Hematopoietic multipotent progenitor cell treated with erythropoietin and hydrocortisone succinate and interleukin-3 and kit ligand, for 8 days (in vitro differentiated cells): Measurements from ENCODE around the gene RPL29.
"Not testable (repeated sequence)": the region's sequence is repeated elsewhere in the genome, so short reads cannot be mapped to it uniquely, and the experiment has no call there.

Experiments used
- DNase-seq: peaks from one replicate; pipeline ENCODE4 v3.0.0-alpha.2; 2015

Gene RPL29

GRCh38 chr3:52004906-52005395 lies 9.3 kb upstream of the RPL29 start:
- DNase-seq: no peak

GRCh38 chr3:52004163-52004787 lies 8.6 kb upstream of the RPL29 start:
- no peak for DNase-seq

GRCh38 chr3:52002748-52003147 lies 7.1 kb upstream of the RPL29 start:
- no peak for DNase-seq

- DNase-seq: peak; percentile 80
Observed at GRCh38 chr3:52001443-52001974, 5.8 kb upstream of the RPL29 start.

GRCh38 chr3:51999846-52000245 lies 4.2 kb upstream of the RPL29 start:
- peak; percentile 92 for DNase-seq

- DNase-seq: no peak
Observed at GRCh38 chr3:51998774-51999173, 3.1 kb upstream of the RPL29 start.

GRCh38 chr3:51997935-51998596 lies 2.4 kb upstream of the RPL29 start:
- no peak for DNase-seq

- no peak for DNase-seq
Observed at GRCh38 chr3:51997172-51997571, 1.5 kb upstream of the RPL29 start.

GRCh38 chr3:51994530-51994929 lies 1.2 kb downstream of the RPL29 start:
- DNase-seq: no peak

GRCh38 chr3:51993657-51994056 lies 2.0 kb downstream of the RPL29 start:
- DNase-seq: not testable (repeated sequence)

- no peak for DNase-seq
Observed at GRCh38 chr3:51992017-51992682, 3.5 kb downstream of the RPL29 start.

GRCh38 chr3:51990501-51990971 lies 5.2 kb downstream of the RPL29 start:
- DNase-seq: not testable (repeated sequence)

- no peak for DNase-seq
Observed at GRCh38 chr3:51988286-51989146, 7.2 kb downstream of the RPL29 start.

- peak; percentile 58 for DNase-seq
Observed at GRCh38 chr3:51987568-51987967, 8.1 kb downstream of the RPL29 start.

GRCh38 chr3:51986010-51986947 lies 9.4 kb downstream of the RPL29 start:
- DNase-seq: no peak

- no peak for DNase-seq
Observed at GRCh38 chr3:51985063-51985462, 10.6 kb downstream of the RPL29 start.

- DNase-seq: no peak
Observed at GRCh38 chr3:51984269-51984647, 11.4 kb downstream of the RPL29 start.

GRCh38 chr3:51983578-51984268 lies 12.0 kb downstream of the RPL29 start:
- no peak for DNase-seq

- DNase-seq: peak; percentile 86
Observed at GRCh38 chr3:51982838-51983577, 12.7 kb downstream of the RPL29 start, which contains the start of gene ACY1. TSS of gene ACY1 (plus strand) at chr3:51983535. CDS start at chr3:51984065, 530 bp downstream.

GRCh38 chr3:51982352-51982837 lies 13.3 kb downstream of the RPL29 start:
- peak; percentile 73 for DNase-seq
